GM21515 (cell line): ENCODE measurements around the gene ITGB8.

Experiments
- ATAC-seq: cut with Tn5 transposase; IDR thresholded peaks from one replicate; pipeline ENCODE4 v1.9.1; 2021; ENCODE audit not compliant: unreplicated experiment

ITGB8 gene

GRCh38 chr7:20450536-20450935 is 119.8 kb downstream of the ITGB8 start:
- ATAC-seq, result no peak

- ATAC-seq, result no peak
Observed at GRCh38 chr7:20454202-20454601, 123.5 kb downstream of the ITGB8 start.

- ATAC-seq, result no peak
Observed at GRCh38 chr7:20456701-20457100, 126.0 kb downstream of the ITGB8 start.

GRCh38 chr7:20458521-20458920 is 127.8 kb downstream of the ITGB8 start:
- ATAC-seq, result no peak

GRCh38 chr7:20459419-20459818 is 128.7 kb downstream of the ITGB8 start:
- ATAC-seq, result no peak

- ATAC-seq, result no peak
Observed at GRCh38 chr7:20464891-20465290, 134.2 kb downstream of the ITGB8 start.
